Mesothelial cell of epicardium (in vitro differentiated cells): ENCODE results near the gene CYP3A4. TPM values are rescaled to one million over a fixed set of nuclear protein-coding genes. Genes with fewer than 3 reads are reported as not detected.
A peak's percentile ranks its signal among the peaks of the same experiment; 100 is the strongest.
"Not testable (repeated sequence)": the region's sequence is repeated elsewhere in the genome, so short reads cannot be mapped to it uniquely, and the experiment has no call there.

Experiments
- DNase-seq, 2 experiments: peaks; one replicate each; pipeline ENCODE4 v3.0.0; 2021; ENCODE audit warnings: low spot score in 2 of 2; ENCODE audit not compliant: unreplicated experiment in 2 of 2
- H3K27ac Mint-ChIP-seq: 2 replicates; pipeline ENCODE4 v1.8.0; 2021; ENCODE audit warnings: mixed read lengths
- H3K27me3 Mint-ChIP-seq: 2 replicates; pipeline ENCODE4 v1.8.0; 2021; ENCODE audit warnings: low read depth, mixed read lengths
- H3K36me3 Mint-ChIP-seq: 2 replicates; pipeline ENCODE4 v1.8.0; 2021; ENCODE audit warnings: mixed read lengths
- H3K4me1 Mint-ChIP-seq: 2 replicates; pipeline ENCODE4 v1.8.0; 2021; ENCODE audit warnings: mixed read lengths
- H3K4me3 Mint-ChIP-seq: 2 replicates; pipeline ENCODE4 v1.8.0; 2021; ENCODE audit warnings: mild to moderate bottlenecking, moderate library complexity, mixed read lengths
- H3K9me3 Mint-ChIP-seq: 2 replicates; pipeline ENCODE4 v1.8.0; 2021; ENCODE audit warnings: mixed read lengths
- CTCF ChIP-seq: fragments of 200-600 bp; sonication (generic); IDR thresholded peaks from one replicate; pipeline ENCODE4 v1.5.0; 2021; ENCODE audit warnings: antibody characterized with exemption; ENCODE audit not compliant: unreplicated experiment
- total RNA-seq: library from RNA; stranded (reverse); gene quantifications from 3 replicates; pipeline ENCODE4 v1.2.1, GENCODE V29; 2021

Gene CYP3A4
- total RNA-seq, 1 donor from 2014 or later: not detected

- TF ChIP-seq CTCF: no peak
- DNase-seq: no peak
- Mint-ChIP-seq H3K4me3 (no peak overlapping the region), H3K27me3 (no peaks in the 10 kb centered on the region), H3K4me1 (peaks cover 27% of the 10 kb centered on the region), H3K27ac (no peak overlapping the region), H3K9me3 (peaks cover 9% of the 10 kb centered on the region), H3K36me3 (no peaks in the 10 kb centered on the region)
These were observed 42.6 kb downstream of the CYP3A4 start for GRCh38 chr7:99741441-99741795.

DNA sequence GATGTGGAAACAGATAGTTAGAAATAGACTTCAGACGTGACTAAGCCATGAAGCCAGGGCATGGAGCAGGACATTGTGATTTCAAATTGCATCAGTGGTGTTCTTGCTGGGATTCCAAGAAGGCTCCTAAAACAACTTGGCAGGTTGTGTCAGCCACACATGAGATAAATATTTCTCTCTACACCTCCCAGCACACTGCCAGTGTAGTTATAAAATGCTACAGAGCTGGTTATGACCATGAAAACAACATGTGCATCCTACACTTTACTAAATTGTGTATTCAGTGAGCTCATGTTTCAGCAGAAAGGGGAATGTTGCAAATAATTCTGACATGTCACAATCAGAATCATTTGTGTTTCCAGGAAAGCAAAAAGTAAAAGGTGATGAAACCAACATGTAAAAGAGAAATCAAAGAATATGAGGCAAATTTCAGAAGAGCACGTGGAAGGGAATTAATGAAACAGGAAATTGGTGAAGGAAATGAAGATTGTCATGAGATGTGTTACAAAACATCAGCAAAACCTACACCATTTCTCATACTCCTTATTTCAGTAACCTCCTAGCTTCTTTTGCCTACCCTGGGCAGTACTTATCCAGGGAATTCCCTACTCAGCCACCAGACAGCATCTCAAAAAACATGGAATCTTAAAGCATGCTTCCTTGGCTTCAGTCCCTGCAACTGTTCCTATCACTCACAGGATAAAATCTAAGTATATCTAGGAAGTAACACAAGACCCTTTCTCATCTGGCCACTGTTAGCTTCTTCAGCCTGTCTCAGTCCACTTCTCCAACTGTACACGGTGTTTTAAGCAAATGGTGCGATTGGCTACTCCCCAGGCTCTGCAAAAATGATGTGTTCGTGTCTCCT lies 43.2 kb downstream of the CYP3A4 start:
- Mint-ChIP-seq H3K9me3 (peaks cover 8% of the 10 kb centered on the region), H3K4me1 (peaks cover 28% of the 10 kb centered on the region), H3K27ac (no peak overlapping the region), H3K36me3 (no peaks in the 10 kb centered on the region), H3K4me3 (no peak overlapping the region), H3K27me3 (no peaks in the 10 kb centered on the region)
- DNase-seq: no peak
- TF ChIP-seq CTCF: no peak

GRCh38 chr7:99739699-99740572 lies 44.0 kb downstream of the CYP3A4 start:
- Mint-ChIP-seq H3K4me1 (peaks cover 34% of the 10 kb centered on the region), H3K9me3 (no peaks in the 10 kb centered on the region), H3K36me3 (no peaks in the 10 kb centered on the region), H3K27ac (no peak overlapping the region), H3K4me3 (no peak overlapping the region), H3K27me3 (no peaks in the 10 kb centered on the region)
- no peak for TF ChIP-seq CTCF
- DNase-seq: no peak

- no peaks in the 10 kb centered on the region for H3K36me3 Mint-ChIP-seq
- H3K4me1 Mint-ChIP-seq: peaks cover 36% of the 10 kb centered on the region
- H3K27ac Mint-ChIP-seq: peak overlapping the region; percentile 43
- DNase-seq: no peak
- no peaks in the 10 kb centered on the region for H3K27me3 Mint-ChIP-seq
- H3K9me3 Mint-ChIP-seq: no peaks in the 10 kb centered on the region
- no peak for TF ChIP-seq CTCF
- H3K4me3 Mint-ChIP-seq: no peak overlapping the region
These were observed 46.3 kb downstream of the CYP3A4 start for GRCh38 chr7:99737726-99738125.

DNA sequence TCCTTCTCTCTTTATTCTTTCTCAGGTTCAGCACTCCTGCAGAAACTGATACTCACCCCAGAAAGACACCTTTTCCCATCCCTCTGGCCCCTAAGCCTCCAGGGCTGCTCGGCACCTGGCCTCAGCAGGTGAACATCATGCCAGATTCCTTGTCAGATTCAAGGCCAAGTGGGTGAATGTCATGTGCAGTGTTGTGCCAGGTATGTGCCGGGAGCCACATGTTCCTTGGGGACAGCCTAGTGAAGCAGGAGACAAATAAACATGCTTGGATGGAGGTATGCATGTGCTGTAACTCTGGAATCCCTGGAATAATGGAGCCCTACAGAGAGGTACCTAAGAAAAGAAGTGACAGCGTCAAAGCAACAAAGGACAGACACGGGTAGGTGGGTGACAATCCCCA lies 47.3 kb downstream of the CYP3A4 start:
- H3K27ac Mint-ChIP-seq: not testable (repeated sequence)

DNA sequence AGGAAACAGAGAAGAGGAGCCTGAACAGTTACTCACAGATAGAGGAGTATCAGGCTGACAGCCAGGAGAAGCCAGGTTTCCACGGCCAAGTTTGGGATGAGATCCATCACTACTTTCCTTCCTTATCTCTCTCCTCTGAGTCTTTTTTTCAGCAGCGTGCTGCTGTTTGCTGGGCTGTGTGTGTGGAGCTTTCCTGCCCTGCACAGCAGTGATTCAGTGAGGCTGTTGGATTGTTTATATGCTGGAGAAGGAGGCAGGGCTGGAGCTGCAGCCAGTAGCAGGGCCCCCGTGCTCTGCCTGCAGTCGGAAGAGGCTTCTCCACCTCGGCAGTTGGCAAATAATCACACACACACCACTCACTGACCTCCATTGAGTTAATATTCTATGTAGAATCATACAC lies 49.0 kb downstream of the CYP3A4 start, which contains the start of gene CYP3A7:
Gene CYP3A7, minus strand, starts transcription at position 210 of the 400 bp plus-strand sequence. Its CDS starts 103 bp downstream, at position 107.
- Mint-ChIP-seq H3K36me3 (no peaks in the 10 kb centered on the region), H3K4me1 (peaks cover 29% of the 10 kb centered on the region), H3K9me3 (peaks cover 4% of the 10 kb centered on the region), H3K27ac (no peak within 1 kb of the TSS), H3K27me3 (no peaks in the 10 kb centered on the region), H3K4me3 (no peak within 1 kb of the TSS)
- DNase-seq: no peak
- TF ChIP-seq CTCF: no peak

More for the DNA sequence above, 47.3 kb downstream of the CYP3A4 start:
- H3K4me1 Mint-ChIP-seq: peaks cover 40% of the 10 kb centered on the region
- H3K36me3 Mint-ChIP-seq, H3K4me3 Mint-ChIP-seq, DNase-seq, H3K27me3 Mint-ChIP-seq, H3K9me3 Mint-ChIP-seq: not testable (repeated sequence)
